ENCODE data around the gene NEK11.

DNA sequence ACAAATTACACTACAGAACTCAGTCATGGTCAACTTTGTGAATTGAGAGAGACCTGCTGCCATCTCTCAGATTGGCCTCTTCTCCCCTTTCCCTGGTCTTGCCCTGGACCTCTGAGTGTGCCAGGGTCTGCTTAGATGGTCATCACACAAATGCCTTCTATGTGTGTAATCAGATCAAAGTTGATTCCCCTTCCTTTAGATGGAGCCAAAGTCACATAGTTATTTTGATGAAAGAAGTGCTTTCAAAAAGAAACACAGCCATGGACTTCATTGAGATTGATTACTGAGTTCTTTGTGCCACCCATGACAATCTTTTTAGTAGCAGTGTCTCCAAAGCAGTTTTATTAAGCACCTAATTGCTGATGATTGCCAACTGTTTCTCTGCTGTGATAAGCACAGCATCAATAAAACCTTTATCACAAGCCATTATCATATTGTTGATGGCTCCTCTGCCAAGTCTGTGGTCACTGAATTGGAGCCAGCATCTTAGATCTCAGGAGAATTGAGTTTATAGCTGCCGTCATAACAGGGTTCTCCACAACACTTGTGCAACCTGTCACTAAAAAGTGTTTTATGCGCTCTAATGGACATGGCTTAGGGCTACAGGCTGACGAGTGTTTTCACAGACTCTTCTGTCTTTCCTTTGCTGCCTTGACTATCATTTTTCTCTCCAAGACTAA lies 205.2 kb downstream of the NEK11 start:
- no peak for TF ChIP-seq POLR2A (IDR thresholded peaks at IDR 0.05)
- TF ChIP-seq, protein P1, sequence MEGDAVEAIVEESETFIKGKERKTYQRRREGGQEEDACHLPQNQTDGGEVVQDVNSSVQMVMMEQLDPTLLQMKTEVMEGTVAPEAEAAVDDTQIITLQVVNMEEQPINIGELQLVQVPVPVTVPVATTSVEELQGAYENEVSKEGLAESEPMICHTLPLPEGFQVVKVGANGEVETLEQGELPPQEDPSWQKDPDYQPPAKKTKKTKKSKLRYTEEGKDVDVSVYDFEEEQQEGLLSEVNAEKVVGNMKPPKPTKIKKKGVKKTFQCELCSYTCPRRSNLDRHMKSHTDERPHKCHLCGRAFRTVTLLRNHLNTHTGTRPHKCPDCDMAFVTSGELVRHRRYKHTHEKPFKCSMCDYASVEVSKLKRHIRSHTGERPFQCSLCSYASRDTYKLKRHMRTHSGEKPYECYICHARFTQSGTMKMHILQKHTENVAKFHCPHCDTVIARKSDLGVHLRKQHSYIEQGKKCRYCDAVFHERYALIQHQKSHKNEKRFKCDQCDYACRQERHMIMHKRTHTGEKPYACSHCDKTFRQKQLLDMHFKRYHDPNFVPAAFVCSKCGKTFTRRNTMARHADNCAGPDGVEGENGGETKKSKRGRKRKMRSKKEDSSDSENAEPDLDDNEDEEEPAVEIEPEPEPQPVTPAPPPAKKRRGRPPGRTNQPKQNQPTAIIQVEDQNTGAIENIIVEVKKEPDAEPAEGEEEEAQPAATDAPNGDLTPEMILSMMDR (IDR thresholded peaks at IDR 0.05), result no peak
